Measurements from ENCODE around the gene LRRC8E. TPM values are rescaled to one million over a fixed set of nuclear protein-coding genes. Genes with fewer than 3 reads are reported as not detected.

The LRRC8E gene
- total RNA-seq, 1 experiment from 2014 or later = 3.0 TPM

DNA sequence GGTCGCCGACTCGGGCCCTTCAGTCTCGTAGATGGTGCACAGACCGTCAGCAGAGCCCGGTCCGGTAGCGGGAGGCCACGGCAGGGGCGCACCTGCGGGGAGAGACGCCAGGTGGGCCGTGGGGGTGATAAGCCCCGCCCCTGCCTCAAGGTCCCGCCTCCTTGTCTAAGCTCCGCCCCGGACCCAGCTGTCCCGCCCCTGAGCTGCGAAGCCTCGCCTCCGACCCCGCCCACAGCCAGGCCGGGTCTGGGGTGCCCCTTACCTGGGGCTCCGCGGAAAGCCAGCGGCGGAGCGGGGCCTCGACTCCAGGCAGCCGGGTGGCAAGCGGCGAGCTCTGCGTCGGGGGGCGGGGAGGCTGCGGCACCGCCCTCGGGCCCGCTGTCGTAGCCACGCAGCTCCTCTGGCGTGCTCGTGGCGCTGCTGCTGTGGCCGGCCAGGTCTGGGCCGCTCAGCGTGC, 18.8 kb upstream of the LRRC8E start (continued):
- TF ChIP-seq, protein P1, sequence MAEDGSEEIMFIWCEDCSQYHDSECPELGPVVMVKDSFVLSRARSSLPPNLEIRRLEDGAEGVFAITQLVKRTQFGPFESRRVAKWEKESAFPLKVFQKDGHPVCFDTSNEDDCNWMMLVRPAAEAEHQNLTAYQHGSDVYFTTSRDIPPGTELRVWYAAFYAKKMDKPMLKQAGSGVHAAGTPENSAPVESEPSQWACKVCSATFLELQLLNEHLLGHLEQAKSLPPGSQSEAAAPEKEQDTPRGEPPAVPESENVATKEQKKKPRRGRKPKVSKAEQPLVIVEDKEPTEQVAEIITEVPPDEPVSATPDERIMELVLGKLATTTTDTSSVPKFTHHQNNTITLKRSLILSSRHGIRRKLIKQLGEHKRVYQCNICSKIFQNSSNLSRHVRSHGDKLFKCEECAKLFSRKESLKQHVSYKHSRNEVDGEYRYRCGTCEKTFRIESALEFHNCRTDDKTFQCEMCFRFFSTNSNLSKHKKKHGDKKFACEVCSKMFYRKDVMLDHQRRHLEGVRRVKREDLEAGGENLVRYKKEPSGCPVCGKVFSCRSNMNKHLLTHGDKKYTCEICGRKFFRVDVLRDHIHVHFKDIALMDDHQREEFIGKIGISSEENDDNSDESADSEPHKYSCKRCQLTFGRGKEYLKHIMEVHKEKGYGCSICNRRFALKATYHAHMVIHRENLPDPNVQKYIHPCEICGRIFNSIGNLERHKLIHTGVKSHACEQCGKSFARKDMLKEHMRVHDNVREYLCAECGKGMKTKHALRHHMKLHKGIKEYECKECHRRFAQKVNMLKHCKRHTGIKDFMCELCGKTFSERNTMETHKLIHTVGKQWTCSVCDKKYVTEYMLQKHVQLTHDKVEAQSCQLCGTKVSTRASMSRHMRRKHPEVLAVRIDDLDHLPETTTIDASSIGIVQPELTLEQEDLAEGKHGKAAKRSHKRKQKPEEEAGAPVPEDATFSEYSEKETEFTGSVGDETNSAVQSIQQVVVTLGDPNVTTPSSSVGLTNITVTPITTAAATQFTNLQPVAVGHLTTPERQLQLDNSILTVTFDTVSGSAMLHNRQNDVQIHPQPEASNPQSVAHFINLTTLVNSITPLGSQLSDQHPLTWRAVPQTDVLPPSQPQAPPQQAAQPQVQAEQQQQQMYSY (CRISPR knock-in tag; IDR thresholded peaks at IDR 0.05) = peak; percentile 33; the same call in 1 of the 2 replicates
- TF ChIP-seq FOXP1 (CRISPR knock-in tag; IDR thresholded peaks at IDR 0.05; ENCODE audit: borderline replicate concordance) = 0 out of 2 replicates have a peak, but pooled peaks have one; percentile 6
- TF ChIP-seq, protein P2, sequence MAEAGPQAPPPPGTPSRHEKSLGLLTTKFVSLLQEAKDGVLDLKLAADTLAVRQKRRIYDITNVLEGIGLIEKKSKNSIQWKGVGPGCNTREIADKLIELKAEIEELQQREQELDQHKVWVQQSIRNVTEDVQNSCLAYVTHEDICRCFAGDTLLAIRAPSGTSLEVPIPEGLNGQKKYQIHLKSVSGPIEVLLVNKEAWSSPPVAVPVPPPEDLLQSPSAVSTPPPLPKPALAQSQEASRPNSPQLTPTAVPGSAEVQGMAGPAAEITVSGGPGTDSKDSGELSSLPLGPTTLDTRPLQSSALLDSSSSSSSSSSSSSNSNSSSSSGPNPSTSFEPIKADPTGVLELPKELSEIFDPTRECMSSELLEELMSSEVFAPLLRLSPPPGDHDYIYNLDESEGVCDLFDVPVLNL (CRISPR knock-in tag; IDR thresholded peaks at IDR 0.05; ENCODE audit: borderline replicate concordance, low read depth) = no peak
- TF ChIP-seq, protein P3, sequence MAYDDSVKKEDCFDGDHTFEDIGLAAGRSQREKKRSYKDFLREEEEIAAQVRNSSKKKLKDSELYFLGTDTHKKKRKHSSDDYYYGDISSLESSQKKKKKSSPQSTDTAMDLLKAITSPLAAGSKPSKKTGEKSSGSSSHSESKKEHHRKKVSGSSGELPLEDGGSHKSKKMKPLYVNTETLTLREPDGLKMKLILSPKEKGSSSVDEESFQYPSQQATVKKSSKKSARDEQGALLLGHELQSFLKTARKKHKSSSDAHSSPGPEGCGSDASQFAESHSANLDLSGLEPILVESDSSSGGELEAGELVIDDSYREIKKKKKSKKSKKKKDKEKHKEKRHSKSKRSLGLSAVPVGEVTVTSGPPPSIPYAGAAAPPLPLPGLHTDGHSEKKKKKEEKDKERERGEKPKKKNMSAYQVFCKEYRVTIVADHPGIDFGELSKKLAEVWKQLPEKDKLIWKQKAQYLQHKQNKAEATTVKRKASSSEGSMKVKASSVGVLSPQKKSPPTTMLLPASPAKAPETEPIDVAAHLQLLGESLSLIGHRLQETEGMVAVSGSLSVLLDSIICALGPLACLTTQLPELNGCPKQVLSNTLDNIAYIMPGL (CRISPR knock-in tag; IDR thresholded peaks at IDR 0.05) = no peak
- no peak for TF ChIP-seq MYBL2 (CRISPR knock-in tag; IDR thresholded peaks at IDR 0.05)

DNA sequence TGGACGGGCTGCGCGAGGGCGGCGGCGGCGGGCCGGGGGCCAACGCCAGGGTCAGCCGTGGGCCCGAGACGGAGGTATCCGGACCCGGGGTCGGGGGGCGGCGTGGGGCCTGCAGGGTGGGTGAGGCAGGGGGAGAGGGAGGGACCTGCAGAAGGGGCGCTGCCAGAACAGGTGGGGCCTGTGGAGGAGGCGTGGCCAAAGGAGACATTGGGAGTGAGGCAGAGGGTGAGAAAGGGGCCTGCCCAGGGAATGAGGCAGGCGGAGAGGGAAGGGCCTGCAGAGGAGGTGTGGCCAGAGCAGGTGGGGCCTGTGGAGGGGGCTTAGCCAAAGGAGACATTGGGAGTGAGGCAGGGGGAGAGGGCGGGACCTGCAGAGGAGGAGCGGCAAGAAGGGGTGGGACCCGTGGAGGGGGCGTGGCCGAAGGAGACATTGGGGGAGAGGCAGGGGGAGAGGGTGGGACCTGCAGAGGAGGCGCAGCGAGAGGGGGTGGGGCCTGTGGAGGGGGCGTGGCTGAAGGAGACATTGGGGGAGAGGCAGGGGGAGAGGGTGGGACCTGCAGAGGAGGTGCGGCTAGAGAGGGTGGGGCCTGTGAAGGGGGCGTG, 18.3 kb upstream of the LRRC8E start:
- Mint-ChIP-seq H3K27me3 (ENCODE audit: low read depth) (peaks cover 54% of the 10 kb centered on the region), H3K27ac (no peak overlapping the region), H3K36me3 (no peaks in the 10 kb centered on the region), H3K4me3 (peak overlapping the region; percentile 58), H3K4me1 (peaks cover 24% of the 10 kb centered on the region), H3K9me3 (no peaks in the 10 kb centered on the region)
- ChIA-PET CTCF (interaction anchor here (0.6 to 3.8 kb wide), 35 partner anchors 8 to 771 kb away, joined by 3 to 92 read pairs (median 10); partner anchors contain the start of genes LRRC8E, MAP2K7, MCOLN1 and SNAPC2), POLR2A (interaction anchor here (0.9 to 1.7 kb wide), 8 partner anchors 12 to 315 kb away, joined by 3 to 19 read pairs (median 4); partner anchors contain the start of genes MAP2K7 and SNAPC2)
- ATAC-seq = peak; percentile 4
- DNase-seq (ENCODE audit: low spot score) = peak; percentile 93
- TF ChIP-seq ETV6 (CRISPR knock-in tag; IDR thresholded peaks at IDR 0.05) (no peak), NR1H2 (CRISPR knock-in tag; IDR thresholded peaks at IDR 0.05) (no peak), FOXJ3 (CRISPR knock-in tag; IDR thresholded peaks at IDR 0.05; ENCODE audit: borderline replicate concordance) (no peak), FOXK1 (CRISPR knock-in tag; IDR thresholded peaks at IDR 0.05) (no peak), FOXP1 (CRISPR knock-in tag; IDR thresholded peaks at IDR 0.05; ENCODE audit: borderline replicate concordance) (no peak), TEAD1 (CRISPR knock-in tag; IDR thresholded peaks at IDR 0.05) (no peak), SP1 (CRISPR knock-in tag; conservative IDR thresholded peaks at IDR 0.05) (no peak), CREB1 (CRISPR knock-in tag; IDR thresholded peaks at IDR 0.05) (no peak)
- TF ChIP-seq, protein P4, sequence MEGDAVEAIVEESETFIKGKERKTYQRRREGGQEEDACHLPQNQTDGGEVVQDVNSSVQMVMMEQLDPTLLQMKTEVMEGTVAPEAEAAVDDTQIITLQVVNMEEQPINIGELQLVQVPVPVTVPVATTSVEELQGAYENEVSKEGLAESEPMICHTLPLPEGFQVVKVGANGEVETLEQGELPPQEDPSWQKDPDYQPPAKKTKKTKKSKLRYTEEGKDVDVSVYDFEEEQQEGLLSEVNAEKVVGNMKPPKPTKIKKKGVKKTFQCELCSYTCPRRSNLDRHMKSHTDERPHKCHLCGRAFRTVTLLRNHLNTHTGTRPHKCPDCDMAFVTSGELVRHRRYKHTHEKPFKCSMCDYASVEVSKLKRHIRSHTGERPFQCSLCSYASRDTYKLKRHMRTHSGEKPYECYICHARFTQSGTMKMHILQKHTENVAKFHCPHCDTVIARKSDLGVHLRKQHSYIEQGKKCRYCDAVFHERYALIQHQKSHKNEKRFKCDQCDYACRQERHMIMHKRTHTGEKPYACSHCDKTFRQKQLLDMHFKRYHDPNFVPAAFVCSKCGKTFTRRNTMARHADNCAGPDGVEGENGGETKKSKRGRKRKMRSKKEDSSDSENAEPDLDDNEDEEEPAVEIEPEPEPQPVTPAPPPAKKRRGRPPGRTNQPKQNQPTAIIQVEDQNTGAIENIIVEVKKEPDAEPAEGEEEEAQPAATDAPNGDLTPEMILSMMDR (IDR thresholded peaks at IDR 0.05) = no peak
- TF ChIP-seq, protein P5, sequence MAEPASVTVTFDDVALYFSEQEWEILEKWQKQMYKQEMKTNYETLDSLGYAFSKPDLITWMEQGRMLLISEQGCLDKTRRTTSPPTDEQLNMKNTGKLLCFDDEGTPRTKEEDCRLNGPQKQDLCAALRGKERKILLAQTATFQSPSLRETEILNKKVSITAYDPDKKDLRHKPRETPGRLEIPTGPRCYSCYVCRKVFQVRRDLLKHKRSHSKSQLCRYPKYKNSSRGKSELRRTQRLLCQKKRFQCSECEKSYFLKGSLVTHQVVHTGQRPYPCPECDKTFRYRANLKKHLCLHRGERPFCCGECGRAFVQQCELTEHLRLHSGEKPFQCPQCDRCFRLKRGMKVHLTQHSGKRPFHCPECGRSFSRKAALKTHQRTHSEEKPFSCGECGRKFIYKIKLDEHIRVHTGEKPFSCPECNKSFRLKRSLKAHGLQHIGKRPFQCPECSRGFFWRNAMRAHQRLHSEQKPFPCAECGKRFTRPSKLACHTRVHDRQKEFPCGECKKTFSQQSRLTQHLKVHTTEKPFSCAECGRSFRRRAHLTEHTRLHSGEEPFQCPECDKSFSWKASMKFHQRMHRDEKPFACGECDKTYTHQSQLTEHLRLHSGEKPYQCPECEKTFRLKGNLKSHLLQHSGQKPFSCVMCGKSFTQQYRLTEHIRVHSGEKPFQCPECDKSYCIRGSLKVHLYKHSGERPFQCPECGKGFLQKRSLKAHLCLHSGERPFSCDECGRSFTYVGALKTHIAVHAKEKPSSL (CRISPR knock-in tag; conservative IDR thresholded peaks at IDR 0.05) = no peak
- TF ChIP-seq, protein P6, sequence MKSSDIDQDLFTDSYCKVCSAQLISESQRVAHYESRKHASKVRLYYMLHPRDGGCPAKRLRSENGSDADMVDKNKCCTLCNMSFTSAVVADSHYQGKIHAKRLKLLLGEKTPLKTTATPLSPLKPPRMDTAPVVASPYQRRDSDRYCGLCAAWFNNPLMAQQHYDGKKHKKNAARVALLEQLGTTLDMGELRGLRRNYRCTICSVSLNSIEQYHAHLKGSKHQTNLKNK (CRISPR knock-in tag; IDR thresholded peaks at IDR 0.05) = no peak
- TF ChIP-seq, protein P7, sequence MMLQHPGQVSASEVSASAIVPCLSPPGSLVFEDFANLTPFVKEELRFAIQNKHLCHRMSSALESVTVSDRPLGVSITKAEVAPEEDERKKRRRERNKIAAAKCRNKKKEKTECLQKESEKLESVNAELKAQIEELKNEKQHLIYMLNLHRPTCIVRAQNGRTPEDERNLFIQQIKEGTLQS (CRISPR knock-in tag; conservative IDR thresholded peaks at IDR 0.05) = no peak
- TF ChIP-seq, protein P8, sequence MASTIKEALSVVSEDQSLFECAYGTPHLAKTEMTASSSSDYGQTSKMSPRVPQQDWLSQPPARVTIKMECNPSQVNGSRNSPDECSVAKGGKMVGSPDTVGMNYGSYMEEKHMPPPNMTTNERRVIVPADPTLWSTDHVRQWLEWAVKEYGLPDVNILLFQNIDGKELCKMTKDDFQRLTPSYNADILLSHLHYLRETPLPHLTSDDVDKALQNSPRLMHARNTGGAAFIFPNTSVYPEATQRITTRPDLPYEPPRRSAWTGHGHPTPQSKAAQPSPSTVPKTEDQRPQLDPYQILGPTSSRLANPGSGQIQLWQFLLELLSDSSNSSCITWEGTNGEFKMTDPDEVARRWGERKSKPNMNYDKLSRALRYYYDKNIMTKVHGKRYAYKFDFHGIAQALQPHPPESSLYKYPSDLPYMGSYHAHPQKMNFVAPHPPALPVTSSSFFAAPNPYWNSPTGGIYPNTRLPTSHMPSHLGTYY (CRISPR knock-in tag; IDR thresholded peaks at IDR 0.05) = no peak
- TF ChIP-seq, protein P9, sequence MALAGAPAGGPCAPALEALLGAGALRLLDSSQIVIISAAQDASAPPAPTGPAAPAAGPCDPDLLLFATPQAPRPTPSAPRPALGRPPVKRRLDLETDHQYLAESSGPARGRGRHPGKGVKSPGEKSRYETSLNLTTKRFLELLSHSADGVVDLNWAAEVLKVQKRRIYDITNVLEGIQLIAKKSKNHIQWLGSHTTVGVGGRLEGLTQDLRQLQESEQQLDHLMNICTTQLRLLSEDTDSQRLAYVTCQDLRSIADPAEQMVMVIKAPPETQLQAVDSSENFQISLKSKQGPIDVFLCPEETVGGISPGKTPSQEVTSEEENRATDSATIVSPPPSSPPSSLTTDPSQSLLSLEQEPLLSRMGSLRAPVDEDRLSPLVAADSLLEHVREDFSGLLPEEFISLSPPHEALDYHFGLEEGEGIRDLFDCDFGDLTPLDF (CRISPR knock-in tag; IDR thresholded peaks at IDR 0.05) = no peak
- TF ChIP-seq, protein P10, sequence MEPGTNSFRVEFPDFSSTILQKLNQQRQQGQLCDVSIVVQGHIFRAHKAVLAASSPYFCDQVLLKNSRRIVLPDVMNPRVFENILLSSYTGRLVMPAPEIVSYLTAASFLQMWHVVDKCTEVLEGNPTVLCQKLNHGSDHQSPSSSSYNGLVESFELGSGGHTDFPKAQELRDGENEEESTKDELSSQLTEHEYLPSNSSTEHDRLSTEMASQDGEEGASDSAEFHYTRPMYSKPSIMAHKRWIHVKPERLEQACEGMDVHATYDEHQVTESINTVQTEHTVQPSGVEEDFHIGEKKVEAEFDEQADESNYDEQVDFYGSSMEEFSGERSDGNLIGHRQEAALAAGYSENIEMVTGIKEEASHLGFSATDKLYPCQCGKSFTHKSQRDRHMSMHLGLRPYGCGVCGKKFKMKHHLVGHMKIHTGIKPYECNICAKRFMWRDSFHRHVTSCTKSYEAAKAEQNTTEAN (CRISPR knock-in tag; IDR thresholded peaks at IDR 0.05) = no peak

Measured in WTC11 (cell line).